HTERT RPE-1 (cell line): ENCODE measurements around the gene CYP8B1.

Experiments used
- in situ Hi-C: fragments of 300-500 bp; cut with MboI; formaldehyde crosslinking; loops from 4 replicates; pipeline ENCODE4 v1.14.3; 2020; ENCODE audit warnings: low sequenced_read_pairs

The CYP8B1 gene

DNA sequence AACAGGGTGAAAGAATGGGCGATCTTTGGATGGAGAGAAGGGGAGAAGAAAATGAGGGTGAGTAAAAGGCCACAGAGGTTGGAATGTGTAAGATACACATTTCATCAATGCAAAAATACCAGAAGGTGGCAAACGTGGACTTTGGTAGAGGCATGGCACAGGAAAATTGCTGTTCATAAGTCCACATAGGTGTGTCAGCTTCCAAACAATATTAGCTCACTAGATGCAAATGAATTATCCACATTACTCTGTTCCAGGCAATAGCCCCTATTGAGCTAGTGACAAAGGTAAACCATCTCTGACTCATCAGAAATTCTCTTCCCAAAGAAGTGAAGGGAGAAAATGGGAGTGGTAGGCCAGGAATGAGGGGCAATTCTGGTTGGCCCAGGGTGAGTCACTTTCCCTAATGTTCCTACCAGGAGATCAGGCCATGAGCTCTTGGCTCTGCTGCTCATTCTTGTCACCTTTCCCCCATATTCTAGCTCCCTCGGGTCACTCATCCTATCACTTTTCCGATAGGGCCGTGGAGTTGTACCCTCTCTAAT lies 46.5 kb downstream of the CYP8B1 start:
- in situ Hi-C loops: no loop called here

DNA sequence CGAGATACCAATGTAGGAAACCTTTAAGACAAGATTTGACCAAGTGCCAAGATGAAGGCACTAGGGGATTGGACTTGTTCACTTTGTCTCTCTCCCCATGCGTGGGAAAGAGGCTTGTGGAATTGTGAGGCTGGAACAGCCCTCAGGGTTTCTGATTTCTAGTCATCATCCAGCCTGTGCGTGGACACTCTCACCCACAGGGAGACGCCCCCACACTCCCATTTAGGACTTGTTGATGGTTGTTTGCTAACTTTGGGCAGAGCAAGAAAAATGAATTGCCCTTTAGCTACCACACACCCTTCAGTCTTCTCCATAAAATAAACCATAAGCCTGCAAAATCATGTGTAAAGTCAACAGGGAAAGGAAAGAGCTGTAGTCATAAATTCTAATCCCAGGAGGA lies 48.0 kb downstream of the CYP8B1 start:
- in situ Hi-C loops: no loop called here

DNA sequence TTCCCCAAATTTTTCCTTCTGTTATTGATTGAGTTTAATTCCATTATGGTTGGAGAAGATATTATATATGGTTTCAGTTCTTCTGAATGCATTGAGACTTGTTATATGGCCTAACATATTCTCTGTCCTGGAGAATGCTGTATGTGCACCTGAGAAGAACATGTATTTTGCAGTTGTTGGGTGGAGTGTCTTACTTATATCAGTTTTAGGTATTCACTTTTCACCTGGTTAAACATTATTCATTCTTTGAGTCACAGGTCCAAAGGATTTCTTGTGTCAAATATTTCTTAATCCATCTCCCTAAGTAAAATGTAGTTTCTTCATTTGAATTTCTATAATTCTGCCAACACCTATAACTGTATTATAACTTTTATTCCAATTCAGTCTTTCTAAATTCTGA lies 48.7 kb downstream of the CYP8B1 start:
- in situ Hi-C loops: no loop called here

DNA sequence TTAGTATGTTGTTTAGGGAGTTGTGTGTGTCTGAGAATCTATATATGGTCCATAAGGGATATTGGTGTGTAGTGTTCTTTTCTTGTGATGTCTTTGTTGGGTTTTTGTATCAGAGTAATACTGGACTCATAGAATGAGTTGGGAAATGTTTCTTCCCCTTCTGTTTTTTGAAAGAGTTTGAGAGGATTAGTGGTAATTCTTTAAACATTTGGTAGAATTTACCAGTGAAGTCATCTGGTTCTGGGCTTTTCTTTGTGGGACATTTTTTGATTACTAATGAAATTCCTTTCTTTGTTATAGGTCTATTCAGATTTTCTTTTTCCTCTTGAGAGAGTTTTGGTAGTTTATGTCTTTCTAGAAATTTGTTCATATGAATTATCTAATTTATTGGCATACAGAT lies 49.5 kb downstream of the CYP8B1 start:
- in situ Hi-C loops: no loop called here

DNA sequence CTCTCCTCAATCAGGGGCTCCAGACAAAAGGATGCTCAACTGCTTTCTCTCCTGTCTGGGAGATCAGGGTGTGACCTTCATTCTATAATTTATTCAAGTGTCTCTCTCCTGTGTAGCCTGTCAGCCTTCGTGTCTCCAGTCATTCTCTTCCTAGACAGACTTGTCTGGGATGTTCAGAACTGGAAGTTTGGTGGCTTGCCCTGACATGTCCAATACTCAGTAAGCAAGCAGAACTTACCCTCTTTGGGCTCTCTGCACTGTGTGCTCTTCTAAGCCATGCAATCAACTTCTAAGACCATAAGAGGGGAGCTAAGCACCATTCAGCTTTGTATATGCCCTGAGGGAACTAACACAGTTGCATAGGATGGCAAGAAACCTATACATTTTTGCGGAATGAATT lies 52.3 kb downstream of the CYP8B1 start:
- in situ Hi-C loops: no loop called here

DNA sequence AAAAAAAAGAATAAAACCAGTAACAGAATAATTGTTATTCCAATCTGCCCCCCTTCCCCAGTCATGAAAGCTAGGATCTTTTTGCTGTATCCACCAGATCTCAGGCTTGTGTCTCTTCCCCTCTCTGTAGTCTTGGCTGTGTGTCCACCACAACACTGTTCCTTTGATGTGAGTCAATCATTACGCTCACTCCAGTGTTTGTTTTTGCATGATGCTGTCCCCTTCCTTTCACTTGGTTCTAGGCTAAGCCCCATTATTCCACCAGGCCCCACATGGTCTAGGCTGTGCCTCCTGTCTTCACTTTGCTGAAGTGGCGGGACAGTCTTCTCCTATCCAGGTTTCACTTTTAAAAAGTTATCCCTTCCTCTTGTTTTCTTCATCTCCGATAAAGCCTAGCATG lies 52.9 kb downstream of the CYP8B1 start:
- in situ Hi-C loops: no loop called here
